IPS-NIHi7 (cell line): ENCODE data around the gene NCOA6.

Source experiments
- DNase-seq: peaks from one replicate; pipeline ENCODE4 v3.0.0; 2012; ENCODE audit warnings: mixed read lengths; ENCODE audit errors: extremely low spot score

Gene NCOA6

GRCh38 chr20:34825530-34826362 is at the start of gene NCOA6:
NCOA6 (minus strand) TSS chr20:34825651; CDS start chr20:34782355, 43,296 bp downstream.
- peak; percentile 75 for DNase-seq

GRCh38 chr20:34874094-34874654 is 48.7 kb upstream of the NCOA6 start:
- peak; percentile 75 for DNase-seq

DNA sequence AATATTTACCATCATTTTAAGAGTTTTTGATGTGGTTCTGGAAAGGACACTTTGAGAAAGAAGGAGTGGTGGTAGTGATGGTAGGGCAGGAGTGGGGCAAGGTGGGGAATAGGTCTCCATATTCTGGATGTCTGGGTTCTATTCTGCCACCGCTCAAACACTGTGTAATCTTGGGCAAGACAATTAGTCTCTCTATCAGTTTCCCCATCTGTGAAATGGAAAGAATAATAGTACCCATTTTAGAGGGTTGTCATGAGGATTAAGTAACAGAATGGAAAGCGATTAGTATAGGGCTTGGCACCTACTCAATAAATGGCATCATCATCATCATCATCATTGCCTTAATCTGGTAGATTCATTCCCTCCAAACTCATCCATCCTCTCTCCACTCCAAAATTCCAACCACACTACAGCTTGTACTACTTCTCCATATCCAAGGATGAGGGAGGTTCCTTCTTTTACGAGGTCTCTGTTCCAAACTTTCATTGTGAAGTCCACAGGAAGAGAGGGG is 48.2 kb upstream of the NCOA6 start:
- no peak for DNase-seq

DNA sequence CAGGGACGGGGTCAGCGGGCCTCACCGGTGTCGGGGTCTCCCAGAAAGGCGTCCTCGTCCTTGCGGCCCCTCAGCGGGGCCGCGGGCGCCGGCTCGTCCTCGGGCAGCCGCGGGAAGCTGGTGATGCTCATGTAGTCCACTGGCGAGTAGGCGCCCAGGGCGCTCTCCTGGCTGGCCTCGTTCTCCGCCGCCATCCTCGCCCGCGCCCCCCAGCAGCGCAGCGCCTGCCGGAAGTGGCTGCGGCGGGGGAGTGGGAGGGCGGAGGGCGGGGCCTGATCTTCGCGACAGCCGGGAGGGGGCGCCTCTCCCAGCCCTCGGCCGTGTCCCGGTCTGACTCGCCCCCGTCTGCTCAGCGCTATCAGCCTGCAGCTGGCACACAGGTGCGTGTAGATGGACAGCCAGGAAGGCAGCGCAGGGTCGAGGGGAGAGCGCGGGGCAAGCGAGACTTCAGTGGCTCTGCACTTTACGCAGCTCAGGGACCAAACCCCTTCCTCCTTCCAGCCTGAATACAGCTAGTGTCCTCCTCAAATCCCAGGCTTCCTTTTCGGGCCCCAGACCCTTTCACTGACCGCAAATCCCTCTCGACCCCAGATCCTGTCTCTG is 47.3 kb upstream of the NCOA6 start, which contains the start of gene GGT7:
Gene GGT7, minus strand, starts transcription at position 235 of the 603 bp plus-strand sequence. Its CDS starts 41 bp downstream, at position 194.
- DNase-seq: peak; percentile 92

- no peak for DNase-seq
Observed at GRCh38 chr20:34871966-34872621, 46.6 kb upstream of the NCOA6 start.

DNA sequence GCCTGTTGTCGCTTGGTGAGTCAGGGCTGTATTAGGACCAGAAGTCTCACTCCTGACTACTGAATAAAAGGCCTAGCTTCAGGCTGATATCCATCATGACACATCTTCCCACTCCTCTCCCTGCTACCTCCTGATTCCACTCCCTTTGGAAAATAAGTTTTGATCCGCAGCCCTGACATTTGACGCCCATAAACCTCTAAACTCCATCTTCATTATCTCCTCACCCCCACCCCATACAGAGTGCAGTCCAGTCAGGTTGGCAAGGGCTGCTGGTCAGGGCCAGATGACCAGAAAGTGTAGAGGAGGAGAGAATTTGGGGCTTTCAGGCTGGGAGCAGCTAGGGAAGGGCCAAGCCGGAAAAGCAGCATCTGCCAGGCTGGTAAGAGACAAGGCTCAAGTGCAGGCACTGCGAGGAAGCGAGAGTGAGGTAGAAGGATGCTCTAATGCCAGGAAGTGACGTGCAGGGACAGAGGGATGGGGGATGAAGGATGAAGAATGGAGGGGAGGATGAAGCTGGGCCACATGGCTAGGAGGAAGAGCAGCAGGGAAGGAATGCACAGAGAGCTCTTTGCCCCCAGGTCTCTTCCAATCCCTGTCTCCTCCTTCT is 46.0 kb upstream of the NCOA6 start:
- no peak for DNase-seq

DNA sequence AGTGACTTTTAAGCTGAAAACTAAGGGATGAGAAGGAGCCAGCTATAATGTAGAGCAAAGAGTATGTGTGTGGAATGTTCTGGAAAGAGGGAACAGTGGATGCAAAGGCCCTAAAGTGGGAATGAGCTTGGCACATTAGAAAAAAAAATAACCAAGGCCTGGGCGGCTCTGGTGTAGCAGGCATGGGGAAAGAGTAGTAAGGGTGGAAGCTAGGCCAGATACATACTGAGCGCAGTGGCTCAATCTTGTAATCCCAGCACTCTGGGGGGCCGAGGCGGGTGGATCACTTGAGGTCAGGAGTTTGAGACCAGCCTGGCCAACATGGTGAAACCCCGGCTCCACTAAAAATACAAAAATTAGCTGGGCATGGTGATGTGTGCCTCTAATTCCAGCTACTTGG is 38.8 kb upstream of the NCOA6 start:
- DNase-seq: no peak

GRCh38 chr20:34863421-34863965 is 38.0 kb upstream of the NCOA6 start:
- DNase-seq: peak; percentile 42

DNA sequence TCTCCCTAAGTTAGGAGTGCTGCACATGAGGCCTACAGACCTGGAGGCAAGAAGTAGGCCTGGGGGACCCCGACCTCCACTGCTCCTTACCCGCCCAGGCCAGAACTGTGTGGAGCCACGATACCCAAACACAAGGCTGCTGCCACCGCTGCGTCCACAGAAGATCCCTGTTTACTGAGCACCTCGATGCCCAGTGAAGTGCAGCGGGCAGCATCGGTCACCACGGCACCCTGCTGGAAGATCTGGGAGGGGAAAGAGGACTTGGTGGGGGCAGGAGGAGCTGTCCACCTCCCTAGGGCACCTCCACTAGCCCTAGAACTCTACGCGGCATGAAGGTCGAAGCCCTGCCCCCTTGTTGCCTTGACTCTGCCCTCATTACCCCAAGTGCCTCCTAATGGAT is 37.3 kb upstream of the NCOA6 start:
- DNase-seq: peak; percentile 18

- DNase-seq: no peak
Observed at GRCh38 chr20:34861386-34862084, 36.1 kb upstream of the NCOA6 start.

DNA sequence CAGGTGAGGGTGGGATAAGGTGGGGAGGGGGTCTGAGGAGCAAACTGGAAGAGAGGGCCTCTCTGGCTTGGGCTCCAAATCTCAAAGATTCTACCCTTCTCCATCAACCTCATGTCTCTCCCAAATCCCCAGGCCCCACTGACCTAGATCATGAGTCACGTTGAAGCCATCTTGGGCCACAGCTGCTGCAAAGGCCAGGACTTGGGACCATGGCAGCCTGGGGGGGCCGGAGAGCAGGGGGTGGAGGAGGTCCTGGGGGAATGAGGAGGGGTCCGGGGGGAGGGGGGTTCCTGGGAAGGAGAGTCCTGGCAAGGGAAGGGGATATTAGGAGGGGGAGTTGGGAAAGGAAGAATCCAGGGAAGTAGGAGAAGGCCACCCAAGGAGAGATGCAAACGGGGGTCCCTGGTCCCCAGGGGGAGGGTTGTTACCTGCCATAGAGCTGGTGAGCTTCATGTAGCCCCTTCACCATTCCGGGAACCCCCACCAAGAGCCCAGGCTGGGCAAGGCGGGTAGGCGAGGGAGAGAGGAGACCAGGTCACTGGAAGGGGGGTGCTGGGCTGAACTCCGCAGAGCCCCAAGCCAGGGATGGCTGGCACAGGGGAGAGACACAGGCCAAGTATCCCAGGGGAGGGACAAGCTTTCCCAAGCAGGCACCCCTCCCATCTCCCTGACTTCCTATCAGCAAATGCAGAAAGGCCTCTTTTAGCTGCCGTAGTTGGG is 34.5 kb upstream of the NCOA6 start:
- no peak for DNase-seq

- no peak for DNase-seq
Observed at GRCh38 chr20:34859367-34859766, 33.9 kb upstream of the NCOA6 start.

DNA sequence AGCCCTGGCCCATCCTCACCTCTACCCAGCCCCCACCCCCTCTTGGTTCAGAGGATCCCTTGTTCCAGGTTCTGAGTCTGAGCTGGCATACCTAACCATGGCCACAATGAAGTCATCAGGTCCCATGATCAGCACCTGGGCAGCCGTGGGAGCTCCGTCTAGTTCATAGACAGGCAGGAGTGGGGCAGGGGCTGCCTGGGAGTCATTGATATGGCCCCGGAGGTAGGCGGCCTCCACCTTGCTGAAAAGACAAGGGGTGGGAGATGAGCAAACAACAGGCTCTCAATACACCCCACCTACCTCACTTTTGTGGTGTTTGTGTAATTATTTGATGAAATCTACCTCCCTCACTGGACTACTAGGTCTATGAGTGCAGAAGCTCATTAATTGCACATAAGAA is 26.8 kb upstream of the NCOA6 start:
- DNase-seq: no peak

DNA sequence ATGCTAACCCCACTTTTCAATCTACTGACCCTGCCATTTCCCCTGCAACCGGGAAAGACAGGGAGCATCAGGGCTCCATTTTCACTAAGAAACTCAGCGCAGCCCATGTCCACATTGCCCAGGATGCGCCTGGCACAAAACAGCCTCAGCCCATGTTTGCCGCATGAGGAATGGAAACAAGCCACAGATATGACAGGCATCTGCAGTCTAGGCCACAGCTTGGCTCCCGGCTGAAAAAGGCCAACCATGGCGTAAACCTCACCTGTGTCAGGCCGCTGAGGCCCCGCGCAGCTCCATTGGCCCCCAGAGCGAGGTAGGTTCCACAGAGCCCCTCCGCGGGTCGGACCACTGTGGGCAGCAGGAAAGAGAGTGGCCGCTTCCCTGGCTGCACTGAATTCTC is 25.5 kb upstream of the NCOA6 start:
- no peak for DNase-seq

GRCh38 chr20:34849778-34850177 is 24.3 kb upstream of the NCOA6 start:
- DNase-seq: no peak

DNA sequence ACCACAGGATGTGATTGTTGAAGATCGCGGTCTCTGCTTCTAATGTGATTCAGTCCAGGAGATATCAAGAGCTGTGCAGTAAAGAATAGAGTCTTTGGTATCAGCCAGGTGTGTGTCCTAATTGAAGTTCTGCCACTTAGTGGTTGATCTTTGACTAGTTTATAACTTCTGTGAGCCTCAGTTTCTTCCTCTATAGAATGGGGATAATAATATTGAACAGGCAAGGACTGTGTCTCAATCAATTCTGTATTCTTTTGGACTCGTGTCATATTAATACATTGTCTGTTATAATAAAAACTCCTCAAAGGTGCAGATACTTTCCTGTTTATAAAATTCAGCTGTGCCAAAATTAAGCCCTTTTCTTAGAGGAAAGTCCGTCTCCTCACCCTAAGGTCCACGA is 23.1 kb upstream of the NCOA6 start:
- no peak for DNase-seq

DNA sequence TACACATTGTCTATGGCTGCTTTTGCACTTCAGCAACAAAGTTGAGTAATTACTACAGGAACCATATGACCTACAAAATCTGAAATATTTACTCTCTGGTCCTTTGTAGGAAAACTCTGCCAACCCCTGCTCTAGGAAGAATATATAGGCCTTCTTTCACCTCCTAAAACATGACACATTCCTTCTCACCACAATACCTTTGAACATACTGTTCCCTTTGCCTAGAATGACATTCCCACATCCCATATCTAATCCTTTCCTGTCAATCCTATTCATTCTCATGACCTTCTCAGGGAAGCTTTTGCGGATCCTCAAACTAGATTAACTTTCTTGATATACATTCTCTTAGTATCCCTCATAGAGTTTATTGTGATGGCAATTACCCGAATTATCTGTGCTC is 18.0 kb upstream of the NCOA6 start:
- no peak for DNase-seq

DNA sequence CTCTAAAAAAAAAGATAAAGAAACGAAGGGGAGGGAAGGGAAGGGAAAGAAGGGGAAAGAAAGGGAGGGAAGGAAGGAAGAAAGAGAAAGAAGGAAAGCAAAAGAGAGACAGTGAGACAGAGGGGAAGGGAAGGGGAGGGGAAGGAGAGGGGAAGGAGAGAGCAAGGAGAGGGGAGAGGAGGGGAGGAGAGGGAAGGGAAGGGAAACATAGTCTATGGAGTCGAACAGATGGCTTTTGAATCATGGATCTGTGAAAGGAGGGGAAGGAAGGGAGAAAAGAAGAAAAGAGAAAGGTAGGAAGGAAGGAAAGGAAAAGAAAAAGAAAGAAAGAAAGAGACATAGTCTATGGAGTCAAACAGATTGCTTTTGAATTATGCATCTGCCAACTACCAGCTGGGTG is 16.7 kb upstream of the NCOA6 start:
- no peak for DNase-seq

GRCh38 chr20:34834459-34834893 is 9.0 kb upstream of the NCOA6 start:
- DNase-seq: no peak

- DNase-seq: no peak
Observed at GRCh38 chr20:34831936-34832335, 6.5 kb upstream of the NCOA6 start.
